Heart left ventricle (tissue), 16 donors: ENCODE data around the gene SFXN1. TPM values are rescaled to one million over a fixed set of nuclear protein-coding genes. Genes with fewer than 3 reads are reported as not detected.

Experiments used
- ATAC-seq, 4 donors: fragments of 200-7000 bp; cut with Tn5 transposase; one replicate each; pipeline ENCODE4 v1.9.1; 2020 to 2022; ENCODE audit warnings: moderate library complexity in 4 of 4, mild to moderate bottlenecking in 3 of 4, moderate number of reproducible peaks in 1 of 4
- DNase-seq, 5 donors: peaks; one replicate each; pipeline ENCODE4 v3.0.0-alpha.2; 2020
- H3K27ac ChIP-seq, 12 donors: fragments of 200-600 bp; sonication (generic) in 4 of 12; one replicate each; pipeline versions ENCODE4 v1.5.0 to v1.8.0; 2016 to 2022; ENCODE audit warnings: mild to moderate bottlenecking in 2 of 12
- H3K27me3 ChIP-seq, 9 donors: fragments of 200-600 bp; sonication (generic) in 2 of 9; one replicate each; pipeline versions ENCODE4 v1.5.1 to v1.8.0; 2016 to 2022; ENCODE audit warnings: mild to moderate bottlenecking in 3 of 9
- H3K36me3 ChIP-seq, 9 donors: fragments of 200-600 bp; sonication (generic) in 2 of 9; one replicate each; pipeline versions ENCODE4 v1.5.0 to v1.8.0; 2018 to 2022; ENCODE audit warnings: mild to moderate bottlenecking in 2 of 9
- H3K4me1 ChIP-seq, 12 donors: fragments of 200-600 bp; sonication (generic) in 4 of 12; one replicate each; pipeline versions ENCODE4 v1.5.0 to v1.8.0; 2016 to 2022; ENCODE audit warnings: mild to moderate bottlenecking in 3 of 12
- H3K4me3 ChIP-seq, 12 donors: fragments of 200-600 bp; sonication (generic) in 4 of 12; one replicate each; pipeline versions ENCODE4 v1.5.0 to v1.8.0; 2017 to 2022; ENCODE audit warnings: mild to moderate bottlenecking in 9 of 12, moderate library complexity in 4 of 12
- H3K9me3 ChIP-seq, 12 donors: fragments of 200-600 bp; sonication (generic) in 4 of 12; one replicate each; pipeline versions ENCODE4 v1.5.0 to v1.8.0; 2016 to 2022; ENCODE audit warnings: mild to moderate bottlenecking in 1 of 12
- POLR2A ChIP-seq, 2 donors: fragments of 450-650 bp; IDR thresholded peaks; one replicate each; pipeline ENCODE4 v1.6.1; 2017; ENCODE audit warnings: antibody characterized with exemption in 2 of 2, mild to moderate bottlenecking in 2 of 2, moderate library complexity in 2 of 2
- WGBS, 4 donors: extraction: QIAGEN DNeasy Blood & Tissue Kit in 2 of 4; methylation state at CpG; one replicate each; pipeline versions ENCODE4 v1.1.5 to v1.1.7; 2013 to 2018; 5-methylcytosine and 5-hydroxymethylcytosine counted together
- intact Hi-C, 10 donors: fragments of 100-400 bp; cut with DNase I; formaldehyde crosslinking; loops; one replicate each; pipeline versions ENCODE4 v1.11.1 to v1.14.2; 2022
- polyA plus RNA-seq, 2 donors: library from polyadenylated mRNA; stranded (reverse); fragments of 200-250 nt; gene quantifications; one replicate each; pipeline ENCODE4 v1.2.3, GENCODE V29; 2013
- total RNA-seq, 9 donors: library from RNA; depleted of rRNA in 2 of 9; stranded (reverse); fragments of >200 nt in 2 of 9; fragmentation: NEBNext Ultra II Directional in 3 of 9; extraction: Animal tissue kit (Norgen Biotek cat#: 25700) in 3 of 9; gene quantifications; one replicate each; pipeline versions ENCODE4 v1.1.0 to v1.2.4, GENCODE V29; 2016 to 2023
- TF ChIP-seq, protein P1 (sequence below), 12 donors: fragments of 200-600 bp; sonication (generic) in 4 of 12; IDR thresholded peaks; one replicate each; pipeline versions ENCODE4 v1.5.0 to v1.8.0; 2018 to 2022; ENCODE audit warnings: antibody characterized with exemption in 12 of 12, mild to moderate bottlenecking in 5 of 12
- donor health status: ischemic (EF 13 %, LVEDD 7.1; RV severe dilation, severe dysfunction).
- donor health status: healthy with polysubstance abuse.
- donor health status: DM: no; HTN: yes; CAD: no.
- donor health status: DM: no; HTN: no; CAD: no.
- donor health status: ischemic (EF 25% LVEDD 6.9; RV normal size, moderate dysfunction).
- donor health status: ischemic (EF 25% LVEDD 5.7; RV mildly dilated, moderate dysfunction).
- donor health status: healthy.
- donor health status: DM: yes; HTN: yes; CAD: no.
- donor health status: ischemic (EF 35%, LVEDD 5.7; RV mildly dilated, moderate dysfunction).
- donor health status: nonischemic (EF 11% LVEDD 7.7; RV severe dilation, severe dysfunction).
- donor health status: DM: yes; HTN: yes; CAD: no.
- donor health status: PGD.
- donor health status: ischemic (EF 29% LVEDD 5.4; RV normal size, mild dysfunction).
- donor health status: nonischemic (EF 23%, LVEDD 6.1; RV moderate dilation, normal function).

Gene SFXN1
- total and polyA plus RNA-seq, 11 donors, result 13.8 to 42.9 (median 32.5) TPM

DNA sequence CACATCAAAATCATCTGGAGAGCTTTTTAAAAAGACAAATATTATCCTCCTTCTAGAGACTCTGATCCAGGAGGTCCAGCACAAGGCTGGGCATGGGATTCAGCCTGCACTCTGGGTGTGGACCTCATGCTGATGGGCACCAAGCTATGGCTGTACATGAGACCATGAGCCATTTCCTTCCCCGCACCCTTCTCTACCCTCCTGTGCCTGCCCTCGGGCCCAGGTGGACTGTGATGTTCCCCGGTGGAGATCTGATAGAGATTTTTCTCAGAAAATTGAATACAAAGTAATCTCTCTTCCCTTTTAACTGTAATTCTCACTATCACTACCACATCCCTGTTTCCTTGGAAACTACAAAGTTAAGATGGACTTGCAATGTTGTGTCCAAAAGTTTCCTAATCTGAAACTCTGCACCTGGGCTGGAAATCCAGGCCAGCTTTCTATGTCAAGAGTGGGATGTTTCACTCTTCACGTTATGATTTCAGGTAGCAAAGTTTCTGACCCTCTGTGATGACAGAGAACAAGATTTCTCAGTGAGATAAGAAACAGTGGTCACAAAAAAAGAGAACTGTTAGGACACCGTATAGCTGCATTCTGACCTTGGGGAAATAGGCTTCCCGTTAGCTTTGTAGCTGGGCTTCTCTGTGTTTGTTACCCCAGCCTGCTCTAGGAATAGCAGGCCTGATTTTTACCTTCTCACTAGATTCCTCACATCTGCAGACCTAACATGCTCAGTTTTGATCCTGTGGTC is 11.5 kb downstream of the SFXN1 start:
- Histone ChIP-seq H3K4me3 (no peak overlapping the region), H3K27me3 (no peaks in the 10 kb centered on the region), H3K36me3 (peaks cover 0 to 74% (median 41%) of the 10 kb centered on the region in 9 donors), H3K4me1 (peaks cover 0 to 5% (median 0%) of the 10 kb centered on the region in 12 donors), H3K9me3 (no peaks in the 10 kb centered on the region), H3K27ac (no peak overlapping the region)
- DNase-seq (no peak), ATAC-seq (no peak)
- intact Hi-C loops, result no loop called here
- WGBS, 4 donors, result 71 to 85% (median 78%) methylated on average over 6 of the region's 6 CpGs
- TF ChIP-seq, protein P1, sequence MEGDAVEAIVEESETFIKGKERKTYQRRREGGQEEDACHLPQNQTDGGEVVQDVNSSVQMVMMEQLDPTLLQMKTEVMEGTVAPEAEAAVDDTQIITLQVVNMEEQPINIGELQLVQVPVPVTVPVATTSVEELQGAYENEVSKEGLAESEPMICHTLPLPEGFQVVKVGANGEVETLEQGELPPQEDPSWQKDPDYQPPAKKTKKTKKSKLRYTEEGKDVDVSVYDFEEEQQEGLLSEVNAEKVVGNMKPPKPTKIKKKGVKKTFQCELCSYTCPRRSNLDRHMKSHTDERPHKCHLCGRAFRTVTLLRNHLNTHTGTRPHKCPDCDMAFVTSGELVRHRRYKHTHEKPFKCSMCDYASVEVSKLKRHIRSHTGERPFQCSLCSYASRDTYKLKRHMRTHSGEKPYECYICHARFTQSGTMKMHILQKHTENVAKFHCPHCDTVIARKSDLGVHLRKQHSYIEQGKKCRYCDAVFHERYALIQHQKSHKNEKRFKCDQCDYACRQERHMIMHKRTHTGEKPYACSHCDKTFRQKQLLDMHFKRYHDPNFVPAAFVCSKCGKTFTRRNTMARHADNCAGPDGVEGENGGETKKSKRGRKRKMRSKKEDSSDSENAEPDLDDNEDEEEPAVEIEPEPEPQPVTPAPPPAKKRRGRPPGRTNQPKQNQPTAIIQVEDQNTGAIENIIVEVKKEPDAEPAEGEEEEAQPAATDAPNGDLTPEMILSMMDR (IDR thresholded peaks at IDR 0.05), result no peak

DNA sequence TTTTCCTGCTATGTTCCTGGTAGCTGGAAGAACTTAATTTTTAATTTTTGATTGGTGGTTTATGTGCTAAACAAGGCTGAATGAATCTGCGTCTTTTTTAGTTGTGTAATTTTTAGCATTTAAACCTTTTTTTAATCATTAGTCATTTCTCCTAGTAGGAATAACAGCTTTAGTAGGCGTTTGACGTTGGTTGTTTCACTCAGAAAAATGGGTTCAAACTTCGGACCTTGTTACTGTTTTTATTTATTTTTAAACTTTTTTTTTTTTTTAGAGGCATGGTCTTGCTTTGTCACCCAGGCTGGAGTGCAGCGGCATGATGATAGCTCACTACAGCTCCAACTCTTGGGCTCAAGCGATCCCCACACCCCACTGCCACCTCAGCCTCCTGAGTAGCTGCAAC is 12.9 kb downstream of the SFXN1 start:
- intact Hi-C loops, result no loop called here
- Histone ChIP-seq H3K4me1 (peaks cover 0 to 5% (median 0%) of the 10 kb centered on the region in 12 donors), H3K27ac (no peak overlapping the region), H3K4me3 (no peak overlapping the region), H3K36me3 (peaks cover 0 to 74% (median 42%) of the 10 kb centered on the region in 9 donors), H3K9me3 (no peaks in the 10 kb centered on the region), H3K27me3 (no peaks in the 10 kb centered on the region)
- DNase-seq, result no peak
- no peak for ATAC-seq
- WGBS, 4 donors, result 80 to 96% (median 87%) methylated on average over 6 of the region's 6 CpGs
- no peak for TF ChIP-seq POLR2A (IDR thresholded peaks at IDR 0.05)
- TF ChIP-seq, protein P1 (IDR thresholded peaks at IDR 0.05), result no peak

DNA sequence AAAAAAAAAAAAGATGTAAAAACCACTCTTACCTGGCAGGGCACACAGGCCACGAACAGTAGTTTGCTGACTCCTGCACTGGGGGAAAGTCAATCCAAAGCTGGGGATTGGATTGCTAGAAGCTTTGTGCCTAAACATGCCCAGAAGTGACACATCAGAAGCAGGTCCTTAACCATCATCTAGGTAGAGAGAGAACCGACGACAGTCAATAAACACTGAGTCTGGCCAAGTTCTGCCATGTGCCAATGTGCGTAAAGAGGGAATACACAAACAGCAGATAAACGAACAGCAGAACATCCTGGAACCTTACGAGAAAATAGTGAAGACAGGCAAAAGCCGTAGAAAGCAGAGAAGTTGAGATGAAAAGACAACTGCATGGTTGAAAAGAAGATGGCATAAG is 14.9 kb downstream of the SFXN1 start:
- WGBS, 4 donors, result 89 to 94% (median 93%) methylated on average over 7 of the region's 7 CpGs
- peaks cover 0 to 82% (median 55%) of the 10 kb centered on the region in 9 donors for H3K36me3 ChIP-seq
- H3K4me3 ChIP-seq, result no peak overlapping the region
- no peaks in the 10 kb centered on the region for H3K27me3 ChIP-seq
- TF ChIP-seq, protein P1 (IDR thresholded peaks at IDR 0.05), result no peak
- TF ChIP-seq POLR2A (IDR thresholded peaks at IDR 0.05), result no peak
- no peaks in the 10 kb centered on the region for H3K4me1 ChIP-seq
- DNase-seq (no peak), ATAC-seq (no peak)
- intact Hi-C loops, result no loop called here
- no peaks in the 10 kb centered on the region for H3K9me3 ChIP-seq
- no peak overlapping the region for H3K27ac ChIP-seq

DNA sequence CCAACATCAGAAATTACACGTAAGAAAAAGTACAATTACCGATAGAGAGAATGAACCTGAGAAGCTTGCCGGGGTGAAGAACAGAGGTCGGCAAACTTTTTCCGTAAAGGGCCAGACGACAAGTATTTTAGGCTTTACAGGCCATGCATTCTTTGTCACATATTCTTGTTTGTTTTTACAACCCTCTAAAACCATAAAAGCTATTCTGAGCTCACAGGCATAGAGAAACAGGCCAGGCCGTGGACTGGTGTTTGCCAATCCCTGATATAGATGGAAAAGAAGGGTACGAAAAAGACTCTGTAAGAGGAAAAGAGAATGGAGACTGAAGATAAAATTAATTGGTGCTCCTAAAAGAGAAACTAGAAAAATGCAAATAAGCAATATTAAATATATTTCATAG is 15.4 kb downstream of the SFXN1 start:
- ATAC-seq (no peak), DNase-seq (no peak)
- peaks cover 0 to 82% (median 60%) of the 10 kb centered on the region in 9 donors for H3K36me3 ChIP-seq
- no peak overlapping the region for H3K4me3 ChIP-seq
- H3K27me3 ChIP-seq, result no peaks in the 10 kb centered on the region
- no peak overlapping the region for H3K27ac ChIP-seq
- H3K9me3 ChIP-seq, result no peaks in the 10 kb centered on the region
- intact Hi-C loops, result no loop called here
- 92 to 97% (median 95%) methylated on average over 8 of the region's 8 CpGs for WGBS, 4 donors
- TF ChIP-seq, protein P1 (IDR thresholded peaks at IDR 0.05), result no peak
- no peak for TF ChIP-seq POLR2A (IDR thresholded peaks at IDR 0.05)
- H3K4me1 ChIP-seq, result no peaks in the 10 kb centered on the region
